Measurements from ENCODE around the gene RASGRF1.
A peak's percentile ranks its signal among the peaks of the same experiment; 100 is the strongest.
"Not testable (repeated sequence)": the region's sequence is repeated elsewhere in the genome, so short reads cannot be mapped to it uniquely, and the experiment has no call there.

RASGRF1 gene

DNA sequence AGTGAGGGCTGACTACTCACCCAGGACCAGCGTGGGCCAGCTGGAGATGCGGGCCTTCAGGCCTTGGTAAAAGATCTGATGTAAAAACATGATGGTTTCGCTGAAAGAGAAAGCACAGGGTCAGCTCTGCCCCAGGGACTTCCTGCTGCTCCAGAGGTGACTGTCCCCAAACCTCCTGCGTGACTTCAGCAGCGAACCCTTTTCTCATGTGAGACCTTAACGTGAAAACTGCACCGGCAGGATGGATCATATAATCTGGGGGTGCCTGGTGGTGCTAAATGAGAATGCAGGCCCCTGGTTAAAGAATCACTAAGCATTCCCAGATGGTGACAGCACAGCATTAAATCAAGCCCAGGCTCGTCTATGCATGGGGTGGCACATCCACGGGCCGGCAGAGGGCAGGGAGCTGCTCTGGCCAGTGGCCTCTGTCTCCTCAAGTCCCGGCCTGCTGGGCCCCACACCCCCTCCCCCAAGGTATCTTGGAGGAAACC is 55.4 kb downstream of the RASGRF1 start:
- DNase-seq (ENCODE audit: low spot score), result peak; percentile 16

DNA sequence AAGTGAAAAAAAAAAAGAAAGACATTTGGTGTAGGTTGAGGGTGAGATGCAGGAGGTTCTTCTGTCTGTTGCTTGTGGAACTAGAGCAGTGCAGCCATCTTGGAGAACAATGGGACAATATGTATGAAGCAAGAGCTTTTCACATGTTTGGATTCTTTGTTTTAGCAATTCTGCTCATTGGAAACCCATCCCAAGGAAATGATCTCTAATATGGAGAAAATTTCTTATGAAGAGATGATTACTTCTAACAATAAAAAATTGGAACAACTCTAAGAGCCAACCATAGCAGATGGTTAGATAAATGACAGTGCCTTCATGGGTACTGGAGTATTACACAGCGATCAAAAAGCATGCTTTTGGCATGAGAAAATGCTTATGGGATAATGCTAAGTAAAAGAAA is 56.3 kb downstream of the RASGRF1 start:
- DNase-seq (ENCODE audit: low spot score), result no peak

DNA sequence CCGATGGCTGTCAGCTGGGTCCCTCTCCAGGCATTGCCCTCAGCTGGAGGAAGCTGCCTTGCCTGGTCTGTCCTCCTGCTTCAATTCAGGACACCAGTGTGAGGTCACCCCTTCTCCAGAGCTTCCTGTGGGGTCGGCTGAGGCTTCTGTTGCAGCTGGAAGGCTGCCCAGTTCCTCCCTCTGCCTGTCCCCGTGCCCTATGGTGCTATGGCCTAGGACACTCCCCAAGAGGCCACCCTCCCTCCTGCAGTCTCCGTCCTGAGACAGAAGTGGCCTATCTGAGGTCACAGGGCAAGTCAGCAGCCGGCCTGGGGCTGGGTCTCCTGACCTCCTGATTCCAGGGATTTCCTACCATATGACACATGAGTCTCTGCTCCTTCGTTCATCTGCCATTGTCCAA is 57.9 kb downstream of the RASGRF1 start:
- no peak for DNase-seq (ENCODE audit: low spot score)

DNA sequence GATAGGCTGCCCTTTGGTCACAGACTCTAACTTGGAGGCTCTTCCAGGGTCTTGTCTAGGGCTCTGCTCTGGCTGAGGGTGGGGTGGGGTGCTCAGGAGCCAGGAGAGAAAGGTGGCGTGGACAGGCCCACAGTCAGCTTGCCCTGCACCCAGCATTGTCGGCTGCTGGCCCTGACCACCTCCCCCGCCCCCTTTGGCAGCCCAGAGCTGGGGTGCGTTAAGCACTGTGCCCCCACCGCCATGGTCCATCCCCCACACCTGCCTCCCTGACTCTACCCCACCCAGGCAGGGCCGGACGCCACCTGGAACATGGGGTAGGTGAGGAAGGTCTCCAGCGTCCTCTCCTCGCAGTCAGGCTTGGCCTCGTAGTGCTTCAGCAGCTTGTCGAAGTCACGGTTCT is 58.8 kb downstream of the RASGRF1 start:
- no peak for DNase-seq (ENCODE audit: low spot score)

DNA sequence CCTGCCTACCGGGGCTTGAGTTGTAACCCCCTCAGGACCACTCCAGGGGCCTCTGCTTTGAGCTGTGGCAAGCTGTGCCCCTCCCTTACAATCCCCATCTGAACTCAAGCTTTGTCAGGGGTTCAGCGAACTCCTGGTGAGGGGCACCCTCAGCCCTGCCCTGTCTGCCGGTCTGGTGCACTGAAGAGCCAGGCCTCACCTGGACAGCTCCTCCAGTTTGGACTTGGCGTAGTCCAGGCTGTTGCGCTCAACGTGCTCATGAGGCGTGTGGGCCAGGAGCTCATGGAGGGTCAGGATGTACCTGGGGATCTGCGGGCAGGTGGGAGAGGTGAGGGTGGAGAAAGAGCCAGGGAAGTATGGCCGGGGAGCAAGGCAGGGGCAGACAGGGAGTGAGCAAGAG is 59.4 kb downstream of the RASGRF1 start:
- DNase-seq (ENCODE audit: low spot score), result no peak

DNA sequence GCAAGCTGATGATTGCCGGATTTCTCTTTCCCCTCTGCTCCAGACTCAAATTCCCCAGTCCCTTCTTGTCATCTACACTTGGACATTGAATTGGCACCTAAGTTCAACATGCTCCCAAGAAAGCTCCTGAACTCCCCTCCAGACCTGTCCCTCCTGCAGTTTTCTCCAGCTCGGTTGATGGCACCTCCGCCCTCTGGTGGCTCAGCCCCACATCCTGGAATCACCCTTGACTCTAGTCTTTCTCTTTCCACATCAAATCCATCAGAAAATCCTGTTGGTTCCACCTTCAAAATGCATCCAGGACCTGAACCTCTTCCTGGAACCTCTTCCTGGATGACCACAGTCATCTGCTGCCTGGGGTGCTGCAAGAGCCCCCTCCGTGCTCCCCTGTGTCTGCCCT is 60.1 kb downstream of the RASGRF1 start:
- no peak for DNase-seq (ENCODE audit: low spot score)

DNA sequence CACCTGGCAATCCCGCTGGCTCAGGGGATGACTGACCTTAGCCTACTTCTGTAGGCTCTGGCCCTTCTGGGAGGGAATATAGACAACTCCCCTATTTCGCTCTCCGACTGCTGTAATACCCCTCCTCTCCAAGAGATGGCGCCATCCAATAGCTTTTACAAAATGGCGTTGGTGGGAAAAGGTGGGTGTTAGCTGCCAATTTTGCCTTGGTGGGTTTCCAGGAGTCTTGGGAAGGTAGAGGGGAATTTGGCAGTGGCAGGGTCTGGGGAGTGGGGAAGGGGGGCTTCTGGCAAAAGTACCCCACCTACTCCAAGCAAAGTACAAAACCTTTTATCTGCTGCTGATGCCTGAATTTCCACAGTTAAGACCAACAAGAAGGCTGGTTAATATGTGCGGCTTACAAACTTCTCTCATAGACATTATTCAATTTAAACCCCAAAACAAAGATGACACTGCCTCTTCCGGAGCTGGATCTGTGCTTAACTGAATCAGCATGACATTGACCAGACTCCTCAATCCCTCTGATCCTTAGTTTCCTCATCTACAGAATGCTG is 62.1 kb downstream of the RASGRF1 start:
- peak; percentile 39 for DNase-seq (ENCODE audit: low spot score)

DNA sequence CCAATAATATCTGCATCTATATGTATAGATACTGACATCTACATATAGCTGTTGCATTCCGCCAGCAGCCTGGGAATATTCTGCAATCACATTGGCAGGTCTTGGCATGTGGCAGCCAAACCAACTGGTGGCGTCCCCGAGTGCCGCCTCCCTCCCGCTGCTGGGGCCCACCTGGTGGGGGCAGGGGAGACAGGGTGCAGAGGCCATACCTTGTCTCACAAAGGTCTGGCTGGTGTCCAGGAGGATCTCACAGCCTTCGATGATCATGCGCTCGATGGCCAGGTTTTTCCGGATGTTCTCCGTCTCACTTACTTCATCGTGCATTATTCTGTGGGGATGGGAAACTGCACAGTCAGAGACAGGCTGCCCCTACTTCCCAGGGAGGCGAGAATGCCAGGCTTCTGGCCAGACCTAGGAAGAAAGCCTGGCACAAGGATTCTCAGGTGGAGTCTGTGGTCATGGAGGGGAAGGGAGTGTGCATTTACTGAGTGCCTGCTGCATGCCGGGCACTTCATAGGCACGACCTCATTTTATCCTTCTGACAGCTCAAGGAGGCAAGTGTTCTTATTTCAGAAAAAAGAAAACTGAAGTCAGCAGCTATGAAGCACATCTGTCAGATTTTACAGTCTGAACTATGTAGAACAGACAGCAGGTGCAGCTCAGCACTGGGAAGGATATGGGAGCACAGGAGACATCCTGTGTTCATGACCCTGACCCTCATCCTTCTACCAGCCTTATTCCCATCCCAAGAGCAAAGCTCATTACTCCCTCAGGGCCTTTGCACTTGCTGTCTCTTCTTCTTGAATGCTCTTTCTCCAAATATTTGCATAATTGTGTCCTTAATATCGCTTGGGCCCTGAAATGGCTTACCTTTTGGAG is 62.8 kb downstream of the RASGRF1 start:
- DNase-seq (ENCODE audit: low spot score), result no peak

DNA sequence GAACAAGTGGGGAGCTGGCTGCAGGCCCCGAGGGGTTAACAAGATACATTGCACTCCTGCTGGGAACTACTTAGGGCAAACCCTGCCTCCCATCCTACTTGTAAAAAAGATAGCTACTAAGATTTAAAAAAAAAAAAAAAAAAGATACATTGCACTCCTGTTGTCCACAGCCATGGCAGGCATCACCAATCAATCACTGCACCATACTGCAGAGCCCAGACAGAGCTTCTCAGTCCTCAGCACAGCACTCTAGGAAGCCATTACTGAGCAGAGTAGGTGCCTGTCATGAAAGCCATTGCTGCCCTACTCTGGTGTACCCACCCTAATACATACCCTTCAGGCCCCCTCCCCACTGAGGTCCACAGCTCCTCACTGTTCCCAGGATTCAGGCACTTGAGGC is 64.8 kb downstream of the RASGRF1 start:
- DNase-seq (ENCODE audit: low spot score), result no peak

DNA sequence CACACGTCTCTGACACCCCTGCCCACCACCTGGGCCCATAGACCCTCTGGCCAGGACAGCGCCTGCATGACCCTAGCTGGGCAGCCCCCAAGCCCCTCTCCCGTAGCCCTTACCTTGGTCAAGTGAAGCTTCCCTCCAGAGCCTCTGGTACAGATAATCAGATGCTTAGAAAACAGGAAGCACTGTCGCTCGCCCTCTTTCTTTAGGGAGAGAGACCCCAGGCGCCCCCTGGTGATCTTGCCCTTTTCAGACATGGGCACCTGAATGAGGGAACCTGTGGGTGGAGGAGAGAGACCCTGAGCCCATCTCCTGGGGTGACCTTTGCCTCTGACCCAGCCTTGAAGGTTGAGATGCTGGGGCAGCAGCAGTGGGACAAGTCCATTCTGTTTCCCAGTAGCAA is 65.4 kb downstream of the RASGRF1 start:
- no peak for DNase-seq (ENCODE audit: low spot score)

DNA sequence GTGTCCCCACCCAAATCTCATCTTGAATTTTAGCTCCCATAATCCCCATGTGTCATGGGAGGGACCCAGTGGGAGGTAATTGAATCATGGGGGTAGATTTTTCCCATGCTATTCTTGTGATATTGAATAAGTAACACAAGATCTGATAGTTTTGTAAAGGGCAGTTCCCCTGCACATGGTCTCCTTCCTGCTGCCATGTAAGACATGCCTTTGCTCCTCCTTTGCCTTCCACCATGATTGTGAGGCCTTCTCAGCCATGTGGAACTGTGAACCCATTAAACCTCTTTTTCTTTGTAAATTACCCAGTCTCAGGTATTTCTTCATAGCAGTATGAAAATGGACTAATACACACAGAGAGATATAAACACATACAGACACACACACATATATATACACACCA is 66.1 kb downstream of the RASGRF1 start:
- DNase-seq (ENCODE audit: low spot score), result not testable (repeated sequence)

DNA sequence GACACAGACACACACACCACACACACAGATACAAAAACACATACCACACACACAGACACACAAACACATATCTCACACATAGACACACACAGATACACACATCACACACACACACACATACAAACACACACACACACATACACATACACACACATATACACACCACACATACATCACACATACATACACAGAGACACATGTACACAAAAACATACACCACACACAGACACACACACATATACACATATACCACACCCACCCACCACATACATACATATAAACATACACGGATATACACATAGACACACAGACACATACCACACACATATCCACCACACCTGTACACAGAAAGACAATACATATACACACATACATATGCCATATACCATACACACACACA is 66.7 kb downstream of the RASGRF1 start:
- DNase-seq (ENCODE audit: low spot score), result no peak

DNA sequence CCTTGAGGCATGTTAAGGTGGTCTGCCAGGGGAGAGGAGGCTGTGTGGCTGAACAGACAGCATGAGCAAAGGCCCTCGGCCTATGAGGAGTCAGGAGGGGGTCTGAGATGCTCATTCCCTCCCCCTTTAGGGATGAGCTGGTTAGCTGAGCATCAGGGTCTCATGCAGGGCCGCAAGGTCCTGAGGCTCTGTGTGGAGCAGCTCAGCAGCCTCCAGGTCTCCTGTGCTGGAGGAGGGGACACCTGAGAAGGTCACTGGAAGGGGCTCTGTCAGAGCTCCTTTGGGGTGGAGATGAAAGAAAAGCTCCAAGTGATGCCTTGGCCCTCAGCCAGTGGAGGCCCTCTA is 67.1 kb downstream of the RASGRF1 start:
- no peak for DNase-seq (ENCODE audit: low spot score)

DNA sequence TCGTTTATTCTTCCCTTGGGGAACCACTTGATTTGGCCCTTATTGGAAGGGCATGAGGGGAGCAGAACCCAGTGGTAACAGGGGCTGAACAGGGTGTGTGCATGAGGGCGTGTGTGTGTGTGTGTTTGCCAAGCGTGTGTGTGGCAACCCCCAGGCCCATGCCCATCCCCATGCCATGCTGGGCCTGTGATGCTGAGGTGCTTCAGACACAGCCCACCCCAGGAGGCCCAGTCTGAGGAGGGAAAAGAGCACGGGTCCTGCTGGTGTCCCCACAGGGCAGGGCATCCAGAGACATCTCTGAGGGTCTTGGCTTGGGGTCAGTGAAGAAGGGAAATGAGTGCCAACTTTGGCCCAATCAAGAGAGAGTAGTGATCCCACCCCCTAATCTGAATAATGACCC is 71.6 kb downstream of the RASGRF1 start:
- DNase-seq (ENCODE audit: low spot score), result no peak

DNA sequence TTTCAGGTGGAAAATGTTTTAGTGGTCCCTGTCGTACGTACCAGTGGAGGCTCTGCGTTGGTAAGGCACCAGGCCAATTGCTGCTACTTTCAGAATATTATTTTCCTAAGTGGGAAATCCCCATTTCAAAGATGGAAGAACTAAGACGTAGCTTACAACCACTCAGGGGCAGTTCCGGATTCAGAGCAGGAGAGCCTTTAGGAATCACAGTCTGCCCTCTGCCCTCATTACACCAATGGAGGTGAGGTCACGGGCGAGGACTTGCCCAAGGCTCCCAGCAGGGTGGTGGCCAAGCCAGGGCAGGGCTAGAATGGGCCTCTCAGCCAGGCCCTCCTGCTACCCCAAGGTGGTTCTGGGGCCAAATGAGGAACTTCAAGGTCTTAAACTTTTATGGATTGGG is 72.6 kb downstream of the RASGRF1 start:
- no peak for DNase-seq (ENCODE audit: low spot score)

DNA sequence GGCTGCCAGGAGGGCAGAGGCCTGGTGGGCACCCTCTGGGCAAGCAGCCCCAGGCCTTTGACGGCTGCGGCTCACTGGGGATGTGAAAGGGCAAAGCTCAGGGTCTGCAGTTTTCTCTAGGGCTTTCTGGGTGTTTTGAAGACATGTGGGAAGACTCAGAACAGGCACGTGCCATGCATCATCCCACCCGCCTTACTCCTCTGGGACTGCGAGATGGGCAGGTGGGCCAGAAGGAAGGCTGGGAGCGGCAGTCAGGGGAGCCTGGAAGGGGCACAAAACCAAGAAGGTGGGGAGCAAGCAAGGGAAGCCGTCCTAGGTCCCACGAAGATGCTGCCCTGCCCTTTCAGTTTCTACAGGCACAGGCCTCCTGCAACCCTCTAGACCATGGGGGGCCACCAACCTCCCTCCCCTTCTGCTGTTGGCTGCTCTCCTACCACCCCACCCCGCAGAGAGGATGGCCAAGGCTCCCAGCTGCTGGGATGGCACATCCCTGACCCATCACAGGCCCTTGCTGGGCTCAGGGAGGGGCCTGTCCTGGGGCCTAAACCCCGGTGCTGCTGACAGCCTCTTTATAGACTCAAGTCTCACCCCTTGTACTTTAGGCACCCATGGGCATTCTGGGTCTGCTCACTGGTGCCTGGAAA is 73.9 kb downstream of the RASGRF1 start:
- DNase-seq (ENCODE audit: low spot score), result no peak

DNA sequence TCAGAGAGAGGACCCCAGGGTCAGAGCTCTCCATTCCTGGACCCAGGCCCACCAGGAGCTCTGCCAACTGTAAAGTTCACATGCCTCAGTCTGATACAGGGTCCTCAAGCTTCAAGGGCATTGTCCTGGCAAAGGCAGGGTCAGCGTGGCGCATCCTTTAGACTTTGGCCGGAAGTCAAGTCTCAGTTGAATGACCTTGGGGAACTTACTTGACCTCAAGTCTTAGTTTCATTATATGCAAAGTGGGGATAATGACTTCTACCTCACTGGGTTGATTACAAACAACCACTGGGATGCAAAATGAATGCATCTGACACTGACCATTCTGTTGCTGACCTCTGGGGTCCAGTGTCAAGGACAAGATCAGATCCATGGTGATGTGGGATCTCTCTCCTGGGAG is 75.2 kb downstream of the RASGRF1 start:
- DNase-seq (ENCODE audit: low spot score), result no peak

DNA sequence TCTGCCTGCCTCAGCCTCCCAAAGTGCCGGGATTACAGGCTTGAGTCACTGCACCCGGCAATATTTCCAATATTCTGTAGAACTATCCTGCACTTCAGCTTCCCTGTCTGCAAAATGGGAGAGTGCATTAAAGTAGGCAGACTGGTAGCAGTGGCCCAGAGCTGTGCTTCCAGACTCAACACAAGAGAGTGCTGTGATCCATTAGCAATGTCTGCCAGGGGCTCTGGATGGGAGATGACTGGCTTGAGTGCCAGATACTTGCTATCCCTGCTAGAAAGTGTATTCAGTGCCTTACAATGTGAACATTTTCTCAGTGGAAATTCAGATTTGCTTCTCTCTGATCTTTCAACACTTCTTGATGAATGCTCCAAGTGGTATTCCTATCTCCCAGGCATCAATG is 80.3 kb downstream of the RASGRF1 start:
- no peak for DNase-seq (ENCODE audit: low spot score)

DNA sequence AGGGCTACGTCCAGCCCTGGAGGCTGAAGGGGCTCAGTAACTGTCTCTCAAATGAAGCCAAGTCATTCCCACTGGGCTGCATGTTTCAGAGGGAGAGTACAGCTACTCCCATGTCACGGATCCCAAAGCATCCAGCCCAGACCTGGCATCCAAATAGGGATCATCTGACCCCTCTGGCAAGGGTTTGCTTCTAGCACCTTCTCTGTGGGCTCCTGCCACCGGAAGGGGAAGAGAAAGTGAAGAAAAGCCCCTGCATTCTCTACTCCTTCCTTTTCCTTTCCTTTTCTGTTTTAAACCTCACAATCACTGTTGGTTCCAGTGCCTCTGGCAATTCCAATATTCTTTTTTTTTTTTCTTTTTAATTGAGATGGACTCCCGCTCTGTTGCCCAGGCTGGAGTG is 81.2 kb downstream of the RASGRF1 start:
- DNase-seq (ENCODE audit: low spot score), result no peak

DNA sequence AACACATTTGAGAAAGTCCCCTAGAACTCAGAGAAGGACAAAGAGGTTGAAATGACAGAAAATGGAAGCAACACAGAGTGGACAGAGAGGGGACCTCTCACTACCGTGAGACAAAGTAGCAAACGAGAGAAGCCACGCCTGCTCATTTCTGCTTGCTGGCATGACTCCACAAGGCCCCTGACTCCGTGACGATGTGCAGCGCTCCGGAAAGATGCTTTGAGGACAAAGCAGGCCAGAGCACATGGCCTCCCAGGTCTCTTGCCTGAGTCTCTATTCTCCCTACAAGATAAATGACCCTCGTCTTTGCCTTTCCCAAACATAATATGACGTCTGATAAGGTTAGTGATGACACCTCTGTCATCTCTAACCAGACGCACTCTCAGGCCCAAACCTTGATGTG is 81.9 kb downstream of the RASGRF1 start:
- DNase-seq (ENCODE audit: low spot score), result no peak

DNA sequence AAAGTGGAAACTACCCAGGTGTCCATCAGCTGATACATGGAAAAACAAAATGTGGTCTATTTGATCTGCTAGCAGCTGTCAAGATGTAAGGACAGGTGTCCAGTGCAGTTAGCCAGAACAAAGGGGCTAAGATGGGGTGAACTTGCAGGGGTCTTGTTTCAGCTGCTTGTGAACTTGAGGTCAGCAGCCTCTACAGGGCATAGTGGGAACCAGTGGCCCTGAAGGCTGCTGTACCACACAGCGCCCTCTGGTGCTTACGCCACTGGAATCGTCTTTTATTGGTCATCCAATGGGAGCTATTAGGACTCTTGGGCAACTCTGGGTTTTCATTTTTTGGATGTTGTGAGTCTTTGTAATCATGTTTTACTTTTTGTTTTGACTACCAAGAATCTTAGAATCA is 83.5 kb downstream of the RASGRF1 start:
- DNase-seq (ENCODE audit: low spot score), result no peak

DNA sequence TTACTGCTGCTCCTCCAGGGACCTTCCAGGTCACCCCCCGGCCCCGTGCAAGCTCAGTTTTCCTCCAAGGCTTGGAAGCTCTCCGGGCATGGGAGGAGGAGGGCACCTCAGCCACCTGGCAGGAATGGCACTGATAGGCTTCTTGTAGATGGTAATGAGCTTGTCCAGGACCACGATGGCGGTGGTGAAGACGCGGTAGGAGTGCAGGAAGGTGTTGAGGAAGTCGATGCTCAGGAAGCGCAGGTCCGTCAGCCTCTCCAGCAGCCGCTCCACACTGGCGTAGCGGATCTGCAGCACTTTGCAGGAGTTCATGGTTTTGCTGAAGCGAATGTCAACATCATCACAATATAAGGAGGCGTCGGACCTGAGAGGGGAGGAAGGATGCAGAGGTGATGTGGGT is 84.5 kb downstream of the RASGRF1 start:
- DNase-seq (ENCODE audit: low spot score), result no peak

DNA sequence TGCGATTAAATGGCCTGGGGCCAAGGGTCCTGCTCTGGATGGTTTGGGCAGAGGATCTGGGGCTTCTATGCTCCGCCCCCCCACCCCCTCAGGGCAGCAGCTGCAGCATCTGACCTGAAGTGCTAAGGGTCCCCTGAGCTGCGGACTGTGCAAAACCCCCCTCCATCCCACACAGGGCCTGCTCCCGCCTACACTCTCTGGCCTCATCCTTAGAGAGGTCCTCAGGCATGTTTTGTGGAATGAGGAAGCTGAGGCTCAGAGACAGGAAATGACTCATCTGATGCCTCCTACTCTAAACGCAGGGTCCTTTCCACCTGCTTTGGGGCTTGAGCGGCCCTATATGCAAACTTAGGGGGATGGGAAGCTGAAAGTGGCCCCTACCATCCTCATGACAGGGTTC is 86.2 kb downstream of the RASGRF1 start:
- DNase-seq (ENCODE audit: low spot score), result peak; percentile 74

Data from AG08395 (cell line).